ENCODE data around the gene DNAJC1.

- TF ChIP-seq CTCF (conservative IDR thresholded peaks at IDR 0.05; ENCODE audit: low read depth, low read length) (no peak), SMC3 (IDR thresholded peaks at IDR 0.05; ENCODE audit: low read depth, low read length) (no peak), BHLHE40 (IDR thresholded peaks at IDR 0.05; ENCODE audit: low read depth, low read length) (no peak), ELK1 (IDR thresholded peaks at IDR 0.05; ENCODE audit: borderline replicate concordance, low read depth, low read length) (no peak), USF2 (IDR thresholded peaks at IDR 0.05; ENCODE audit: low read depth, low read length) (no peak), POLR2A (IDR thresholded peaks at IDR 0.05; ENCODE audit: low read depth, low read length) (no peak), RAD21 (IDR thresholded peaks at IDR 0.05; ENCODE audit: low read length) (no peak), MXI1 (IDR thresholded peaks at IDR 0.05; ENCODE audit: borderline replicate concordance, low read depth, low read length) (no peak), RFX5 (IDR thresholded peaks at IDR 0.05; ENCODE audit: low read depth, low read length) (no peak), CHD1 (IDR thresholded peaks at IDR 0.05; ENCODE audit: low read depth, low read length) (no peak), MAFK (IDR thresholded peaks at IDR 0.05; ENCODE audit: low read depth, low read length) (no peak)
These were observed 130.3 kb downstream of the DNAJC1 start for GRCh38 chr10:21873198-21873597.

Data from IMR-90 (cell line).